IMR-90 (cell line): ENCODE measurements around the gene BLTP3A.

Experiments used
- CEBPB ChIP-seq: IDR thresholded peaks from 2 replicates; pipeline ENCODE4 v1.6.1; 2012; ENCODE audit warnings: low read depth, low read length, improper control_type of control experiment
- FOS ChIP-seq: fragments of 150-350 bp; IDR thresholded peaks from 2 replicates; pipeline ENCODE4 v1.6.1; 2016; ENCODE audit warnings: low read depth, low read length
- MAZ ChIP-seq: IDR thresholded peaks from 2 replicates; pipeline ENCODE4 v1.6.1; 2012; ENCODE audit warnings: low read depth, mild to moderate bottlenecking, low read length, improper control_type of control experiment, moderate library complexity, borderline replicate concordance
- MXI1 ChIP-seq: IDR thresholded peaks from 2 replicates; pipeline ENCODE4 v1.6.1; 2012; ENCODE audit warnings: low read depth, mild to moderate bottlenecking, low read length, moderate library complexity, borderline replicate concordance
- NFE2L2 ChIP-seq: fragments of 150-350 bp; IDR thresholded peaks from 2 replicates; pipeline ENCODE4 v1.6.1; 2016; ENCODE audit warnings: low read depth, mild to moderate bottlenecking, low read length
- POLR2A ChIP-seq: IDR thresholded peaks from 2 replicates; pipeline ENCODE4 v1.6.1; 2012; ENCODE audit warnings: mild to moderate bottlenecking, low read depth, low read length
- RAD21 ChIP-seq: IDR thresholded peaks from 2 replicates; pipeline ENCODE4 v1.6.1; 2012; ENCODE audit warnings: low read length, improper control_type of control experiment
- RFX5 ChIP-seq: IDR thresholded peaks from 2 replicates; pipeline ENCODE4 v1.8.0; 2012; ENCODE audit warnings: low read depth, mild to moderate bottlenecking, low read length, moderate library complexity
- TF ChIP-seq, protein P1 (sequence below): conservative IDR thresholded peaks from 2 replicates; pipeline ENCODE4 v1.5.1; 2012; ENCODE audit warnings: mild to moderate bottlenecking, low read depth, low read length, improper control_type of control experiment
- TF ChIP-seq, protein P2 (sequence below): fragments of 150-350 bp; IDR thresholded peaks from 2 replicates; pipeline ENCODE4 v1.6.1; 2017; ENCODE audit warnings: mild to moderate bottlenecking, antibody characterized with exemption, low read length, low read depth

DNA sequence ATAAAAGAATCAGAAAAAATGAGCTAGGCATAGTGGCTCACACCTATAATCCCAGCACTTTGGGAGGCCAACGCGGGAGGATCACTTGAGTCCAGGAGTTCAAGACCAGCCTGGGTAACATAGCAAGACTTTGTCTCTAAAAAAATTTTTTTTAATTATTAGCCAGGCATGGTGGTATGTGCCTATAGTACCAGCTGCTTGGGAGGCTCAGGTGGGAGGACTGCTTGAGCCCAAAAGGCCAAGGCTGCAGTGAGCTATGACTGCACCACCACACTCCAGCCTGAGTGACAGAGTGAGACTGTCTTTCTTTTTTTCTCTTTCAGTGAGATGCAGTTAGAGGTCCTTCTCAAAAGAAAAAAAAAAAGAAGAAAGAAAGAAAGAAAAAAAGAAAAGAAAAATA lies 43.1 kb upstream of the BLTP3A start:
- TF ChIP-seq, protein P1, sequence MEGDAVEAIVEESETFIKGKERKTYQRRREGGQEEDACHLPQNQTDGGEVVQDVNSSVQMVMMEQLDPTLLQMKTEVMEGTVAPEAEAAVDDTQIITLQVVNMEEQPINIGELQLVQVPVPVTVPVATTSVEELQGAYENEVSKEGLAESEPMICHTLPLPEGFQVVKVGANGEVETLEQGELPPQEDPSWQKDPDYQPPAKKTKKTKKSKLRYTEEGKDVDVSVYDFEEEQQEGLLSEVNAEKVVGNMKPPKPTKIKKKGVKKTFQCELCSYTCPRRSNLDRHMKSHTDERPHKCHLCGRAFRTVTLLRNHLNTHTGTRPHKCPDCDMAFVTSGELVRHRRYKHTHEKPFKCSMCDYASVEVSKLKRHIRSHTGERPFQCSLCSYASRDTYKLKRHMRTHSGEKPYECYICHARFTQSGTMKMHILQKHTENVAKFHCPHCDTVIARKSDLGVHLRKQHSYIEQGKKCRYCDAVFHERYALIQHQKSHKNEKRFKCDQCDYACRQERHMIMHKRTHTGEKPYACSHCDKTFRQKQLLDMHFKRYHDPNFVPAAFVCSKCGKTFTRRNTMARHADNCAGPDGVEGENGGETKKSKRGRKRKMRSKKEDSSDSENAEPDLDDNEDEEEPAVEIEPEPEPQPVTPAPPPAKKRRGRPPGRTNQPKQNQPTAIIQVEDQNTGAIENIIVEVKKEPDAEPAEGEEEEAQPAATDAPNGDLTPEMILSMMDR = no peak
- no peak for TF ChIP-seq POLR2A
- no peak for TF ChIP-seq CEBPB
- TF ChIP-seq, protein P2, sequence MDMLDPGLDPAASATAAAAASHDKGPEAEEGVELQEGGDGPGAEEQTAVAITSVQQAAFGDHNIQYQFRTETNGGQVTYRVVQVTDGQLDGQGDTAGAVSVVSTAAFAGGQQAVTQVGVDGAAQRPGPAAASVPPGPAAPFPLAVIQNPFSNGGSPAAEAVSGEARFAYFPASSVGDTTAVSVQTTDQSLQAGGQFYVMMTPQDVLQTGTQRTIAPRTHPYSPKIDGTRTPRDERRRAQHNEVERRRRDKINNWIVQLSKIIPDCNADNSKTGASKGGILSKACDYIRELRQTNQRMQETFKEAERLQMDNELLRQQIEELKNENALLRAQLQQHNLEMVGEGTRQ = no peak
- no peak for TF ChIP-seq FOS
- TF ChIP-seq MXI1 = no peak
- TF ChIP-seq RAD21 = no peak
- TF ChIP-seq RFX5 = no peak
- TF ChIP-seq MAZ = no peak
- TF ChIP-seq NFE2L2 = no peak
